ENCODE data around the gene STAG3. TPM values are rescaled to one million over a fixed set of nuclear protein-coding genes. Genes with fewer than 3 reads are reported as not detected.
"Not testable (repeated sequence)": the region's sequence is repeated elsewhere in the genome, so short reads cannot be mapped to it uniquely, and the experiment has no call there.

The STAG3 gene
- total RNA-seq, 1 donor from 2014 or later: 0.57 TPM

- Mint-ChIP-seq H3K27me3 (ENCODE audit: low read depth) (no peaks in the 10 kb centered on the region), H3K9me3 (ENCODE audit: low read depth) (no peaks in the 10 kb centered on the region), H3K4me3 (ENCODE audit: unreplicated experiment) (no peak overlapping the region), H3K4me1 (ENCODE audit: low read depth) (peaks cover 4% of the 10 kb centered on the region), H3K36me3 (ENCODE audit: low read depth) (peaks cover 3% of the 10 kb centered on the region), H3K27ac (ENCODE audit: unreplicated experiment) (no peak overlapping the region)
- no peak for TF ChIP-seq CTCF (IDR thresholded peaks at IDR 0.05)
- no peak for DNase-seq (ENCODE audit: low spot score)
These were observed 43.6 kb downstream of the STAG3 start for GRCh38 chr7:100221231-100221718.

DNA sequence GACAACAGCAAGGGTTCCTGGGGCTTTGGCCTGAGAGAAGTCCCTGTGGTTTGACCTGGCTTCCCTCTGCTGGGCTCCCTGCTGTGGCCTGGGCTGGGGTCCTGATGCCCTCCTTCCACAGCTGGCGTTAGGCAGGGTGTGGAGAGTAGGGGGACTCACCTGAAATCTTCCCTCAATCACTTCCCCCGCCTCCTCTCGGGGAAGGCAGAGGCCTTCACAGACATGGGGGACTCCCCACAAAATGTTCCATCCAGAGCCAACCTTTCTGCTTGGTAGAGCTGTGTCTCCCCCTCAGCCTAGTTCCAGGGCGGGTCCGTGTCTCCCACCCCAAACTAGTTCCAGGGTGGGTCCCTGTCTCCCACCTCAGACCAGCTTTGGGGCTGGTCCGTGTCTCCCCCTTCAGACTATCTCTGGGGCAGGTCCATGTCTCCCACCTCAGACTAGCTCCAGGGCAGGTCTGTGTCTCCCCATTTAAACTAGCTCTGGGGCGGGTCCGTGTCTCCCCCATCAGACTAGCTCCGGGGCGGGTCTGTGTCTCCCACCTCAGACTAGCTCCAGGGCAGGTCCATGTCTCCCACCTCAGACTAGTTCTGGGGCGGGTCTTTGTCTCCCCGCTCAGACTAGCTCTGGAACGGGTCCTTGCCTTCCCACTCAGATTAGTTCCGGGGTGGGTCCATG is 44.2 kb downstream of the STAG3 start:
- Mint-ChIP-seq H3K36me3 (ENCODE audit: low read depth) (peaks cover 3% of the 10 kb centered on the region), H3K27ac (ENCODE audit: unreplicated experiment) (no peak overlapping the region), H3K4me3 (ENCODE audit: unreplicated experiment) (no peak overlapping the region)

GRCh38 chr7:100222445-100223132 is 44.9 kb downstream of the STAG3 start:
- peaks cover 3% of the 10 kb centered on the region for H3K36me3 Mint-ChIP-seq (ENCODE audit: low read depth)
- H3K4me3 Mint-ChIP-seq (ENCODE audit: unreplicated experiment): no peak overlapping the region
- TF ChIP-seq CTCF (IDR thresholded peaks at IDR 0.05): no peak

More for the DNA sequence above, 44.2 kb downstream of the STAG3 start:
- peaks cover 4% of the 10 kb centered on the region for H3K4me1 Mint-ChIP-seq (ENCODE audit: low read depth)
- H3K27me3 Mint-ChIP-seq (ENCODE audit: low read depth): no peaks in the 10 kb centered on the region
- no peak for DNase-seq (ENCODE audit: low spot score)
- no peaks in the 10 kb centered on the region for H3K9me3 Mint-ChIP-seq (ENCODE audit: low read depth)
- no peak for TF ChIP-seq CTCF (IDR thresholded peaks at IDR 0.05)

GRCh38 chr7:100223376-100223927 is 45.7 kb downstream of the STAG3 start:
- H3K4me1 Mint-ChIP-seq (ENCODE audit: low read depth); H3K36me3 Mint-ChIP-seq (ENCODE audit: low read depth): not testable (repeated sequence)

More at GRCh38 chr7:100222445-100223132, 44.9 kb downstream of the STAG3 start:
- Mint-ChIP-seq H3K27ac (ENCODE audit: unreplicated experiment) (no peak overlapping the region), H3K4me1 (ENCODE audit: low read depth) (no peaks in the 10 kb centered on the region), H3K9me3 (ENCODE audit: low read depth) (no peaks in the 10 kb centered on the region), H3K27me3 (ENCODE audit: low read depth) (no peaks in the 10 kb centered on the region)
- DNase-seq (ENCODE audit: low spot score): peak; percentile 38

DNA sequence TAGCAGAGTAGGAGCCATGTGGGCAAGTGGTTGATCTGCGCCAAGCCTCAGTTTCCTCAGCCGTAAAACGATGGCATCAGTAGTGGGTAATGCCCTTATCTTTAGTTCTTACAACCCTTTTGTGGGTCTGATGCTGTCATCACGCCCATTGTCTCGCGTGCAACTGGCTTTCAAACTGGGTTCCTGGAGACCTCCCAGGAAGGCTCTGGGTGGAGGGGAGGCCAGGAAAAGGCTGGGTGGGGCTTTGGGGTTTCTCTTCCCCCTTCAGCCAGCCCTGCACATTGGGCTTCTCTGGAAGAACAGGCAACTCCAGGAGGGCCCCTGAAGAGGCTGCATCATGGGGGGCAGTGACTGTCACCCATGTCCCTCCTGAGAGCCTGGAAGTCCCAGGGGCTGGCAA is 47.2 kb downstream of the STAG3 start:
- H3K27me3 Mint-ChIP-seq (ENCODE audit: low read depth); H3K4me1 Mint-ChIP-seq (ENCODE audit: low read depth); H3K27ac Mint-ChIP-seq (ENCODE audit: unreplicated experiment); H3K36me3 Mint-ChIP-seq (ENCODE audit: low read depth); H3K9me3 Mint-ChIP-seq (ENCODE audit: low read depth); H3K4me3 Mint-ChIP-seq (ENCODE audit: unreplicated experiment); DNase-seq (ENCODE audit: low spot score): not testable (repeated sequence)

More at GRCh38 chr7:100223376-100223927, 45.7 kb downstream of the STAG3 start:
- not testable (repeated sequence) for H3K9me3 Mint-ChIP-seq (ENCODE audit: low read depth); DNase-seq (ENCODE audit: low spot score); H3K27ac Mint-ChIP-seq (ENCODE audit: unreplicated experiment); H3K4me3 Mint-ChIP-seq (ENCODE audit: unreplicated experiment); H3K27me3 Mint-ChIP-seq (ENCODE audit: low read depth)

GRCh38 chr7:100234660-100235317 is 57.1 kb downstream of the STAG3 start:
- not testable (repeated sequence) for DNase-seq (ENCODE audit: low spot score); H3K4me1 Mint-ChIP-seq (ENCODE audit: low read depth); H3K9me3 Mint-ChIP-seq (ENCODE audit: low read depth); H3K27me3 Mint-ChIP-seq (ENCODE audit: low read depth); H3K4me3 Mint-ChIP-seq (ENCODE audit: unreplicated experiment); H3K36me3 Mint-ChIP-seq (ENCODE audit: low read depth); H3K27ac Mint-ChIP-seq (ENCODE audit: unreplicated experiment)

DNA sequence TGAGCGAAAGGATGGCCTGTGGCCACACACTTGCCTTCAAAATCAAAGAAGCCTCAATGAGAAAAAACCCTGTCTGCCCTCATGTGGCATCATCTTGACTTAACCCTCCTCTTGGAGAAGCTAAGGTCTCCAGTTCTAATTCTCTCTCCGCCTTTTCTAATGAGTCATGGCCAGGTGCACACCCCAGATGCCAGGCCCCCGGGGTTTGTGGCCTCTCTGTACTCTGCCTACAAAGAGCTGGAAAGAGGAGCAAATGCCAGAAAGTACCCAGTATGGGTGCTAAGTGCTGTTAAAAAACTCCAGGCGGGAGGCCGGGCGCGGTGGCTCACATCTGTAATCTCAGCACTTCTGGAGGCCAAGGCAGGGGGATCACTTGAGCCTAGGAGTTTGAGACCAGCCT is 62.3 kb downstream of the STAG3 start:
- H3K9me3 Mint-ChIP-seq (ENCODE audit: low read depth); DNase-seq (ENCODE audit: low spot score); H3K27me3 Mint-ChIP-seq (ENCODE audit: low read depth); H3K27ac Mint-ChIP-seq (ENCODE audit: unreplicated experiment); H3K4me3 Mint-ChIP-seq (ENCODE audit: unreplicated experiment); H3K36me3 Mint-ChIP-seq (ENCODE audit: low read depth); H3K4me1 Mint-ChIP-seq (ENCODE audit: low read depth): not testable (repeated sequence)

- peaks cover 29% of the 10 kb centered on the region for H3K4me1 Mint-ChIP-seq (ENCODE audit: low read depth)
- not testable (repeated sequence) for H3K9me3 Mint-ChIP-seq (ENCODE audit: low read depth); H3K27ac Mint-ChIP-seq (ENCODE audit: unreplicated experiment); H3K27me3 Mint-ChIP-seq (ENCODE audit: low read depth); DNase-seq (ENCODE audit: low spot score); H3K36me3 Mint-ChIP-seq (ENCODE audit: low read depth); H3K4me3 Mint-ChIP-seq (ENCODE audit: unreplicated experiment)
These were observed 65.7 kb downstream of the STAG3 start for GRCh38 chr7:100243385-100243784.

GRCh38 chr7:100244988-100245605 is 67.4 kb downstream of the STAG3 start:
- not testable (repeated sequence) for H3K27ac Mint-ChIP-seq (ENCODE audit: unreplicated experiment); H3K9me3 Mint-ChIP-seq (ENCODE audit: low read depth); H3K36me3 Mint-ChIP-seq (ENCODE audit: low read depth); DNase-seq (ENCODE audit: low spot score); H3K27me3 Mint-ChIP-seq (ENCODE audit: low read depth); H3K4me3 Mint-ChIP-seq (ENCODE audit: unreplicated experiment)
- peaks cover 29% of the 10 kb centered on the region for H3K4me1 Mint-ChIP-seq (ENCODE audit: low read depth)
